Skeletal muscle satellite cell (primary cell): Measurements from ENCODE around the gene ROBO2. TPM values are rescaled to one million over a fixed set of nuclear protein-coding genes. Genes with fewer than 3 reads are reported as not detected.
A peak's percentile ranks its signal among the peaks of the same experiment; 100 is the strongest.

ENCODE experiments used
- H3K27me3 ChIP-seq: 2 replicates; pipeline ENCODE4 v1.7.0; 2013; ENCODE audit warnings: low read length; ENCODE audit not compliant: control insufficient read depth, insufficient read depth
- H3K36me3 ChIP-seq: 2 replicates; pipeline ENCODE4 v1.7.0; 2013; ENCODE audit warnings: mild to moderate bottlenecking, control low read depth, low read length; ENCODE audit not compliant: insufficient read depth
- H3K4me1 ChIP-seq: 2 replicates; pipeline ENCODE4 v1.7.0; 2013; ENCODE audit warnings: low read length; ENCODE audit not compliant: control insufficient read depth, insufficient read depth
- H3K4me2 ChIP-seq: 2 replicates; pipeline ENCODE4 v1.7.0; 2013; ENCODE audit warnings: mild to moderate bottlenecking, low read length
- H3K4me3 ChIP-seq: 2 replicates; pipeline ENCODE4 v1.7.0; 2013; ENCODE audit warnings: low read length
- H3K9ac ChIP-seq: 2 replicates; pipeline ENCODE4 v1.7.0; 2013; ENCODE audit warnings: mild to moderate bottlenecking, low read depth, low read length, moderate library complexity
- H3K9me3 ChIP-seq: replicated peaks from 2 replicates; pipeline ENCODE4 v1.7.0; 2013; ENCODE audit warnings: mild to moderate bottlenecking, control low read depth, low read length
- total RNA-seq: library from RNA; depleted of rRNA; stranded (reverse); fragments of >200 nt; gene quantifications from 2 replicates; pipeline ENCODE4 v1.2.3, GENCODE V29; 2012; rRNA removed

ROBO2 gene
- total RNA-seq = 0.25 and 0.66 TPM in 2 replicates

DNA sequence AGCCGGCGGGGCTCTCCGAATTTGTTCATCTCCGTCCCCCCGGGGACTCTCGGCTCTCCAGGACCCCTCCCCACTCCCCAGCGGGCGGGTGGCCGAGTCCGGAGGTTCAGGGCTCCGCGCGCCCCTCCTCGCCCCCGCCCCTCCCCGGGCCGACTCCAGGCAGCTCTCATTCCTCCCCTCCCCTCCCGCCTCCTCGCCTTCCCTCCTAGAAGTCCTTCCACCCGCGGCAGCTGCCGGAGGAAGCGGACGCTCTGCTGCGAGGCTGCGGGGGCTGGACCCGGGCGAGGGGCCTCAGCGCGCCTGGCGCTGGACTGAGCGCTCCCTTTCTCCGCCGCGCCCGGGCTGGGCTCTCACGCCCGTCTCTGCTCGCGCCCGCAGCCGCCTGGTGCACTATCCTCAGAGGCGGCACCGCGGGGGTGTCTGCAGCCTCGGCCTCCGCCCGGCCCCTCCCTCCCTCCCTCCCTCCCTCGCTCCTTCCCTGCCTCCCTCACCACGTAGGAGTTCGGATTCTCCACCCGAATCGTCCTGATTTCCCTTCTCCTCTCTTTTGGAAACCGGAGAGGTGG is at the start of gene ROBO2:
Gene ROBO2 (plus strand): TSS at position 494 of the 566 bp plus-strand sequence. CDS start 687 bp downstream, outside the sequence.
- H3K4me3 ChIP-seq = peak within 1 kb of the TSS; percentile 65
- H3K4me2 ChIP-seq = peak within 1 kb of the TSS; percentile 90
- peaks cover 46% of the 10 kb centered on the region for H3K27me3 ChIP-seq
- H3K9ac ChIP-seq = no peak within 1 kb of the TSS
- H3K4me1 ChIP-seq = peaks cover 8% of the 10 kb centered on the region
- no peaks in the 10 kb centered on the region for H3K9me3 ChIP-seq
- H3K36me3 ChIP-seq = no peaks in the 10 kb centered on the region

DNA sequence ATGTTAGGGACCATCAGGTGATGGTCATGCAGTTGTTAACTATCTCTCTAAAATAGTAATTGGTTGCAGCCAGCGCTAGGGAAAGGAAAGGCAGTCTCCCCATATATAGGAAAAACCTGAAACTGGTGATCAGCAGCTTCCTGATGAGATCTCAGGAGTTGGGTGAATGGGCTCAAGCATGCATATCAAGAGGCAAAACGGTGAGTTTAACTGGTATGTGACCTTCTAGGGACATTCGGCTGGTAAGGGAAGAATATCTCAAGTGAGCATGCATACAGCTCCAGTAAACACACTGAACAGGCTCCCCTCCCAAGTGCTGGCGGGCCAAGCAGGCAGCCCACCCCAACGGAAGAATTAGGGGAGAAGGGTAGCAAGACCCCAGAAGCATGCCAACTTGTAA is 49.3 kb upstream of the ROBO2 start:
- Histone ChIP-seq H3K9ac (no peak overlapping the region), H3K9me3 (no peaks in the 10 kb centered on the region), H3K4me2 (no peak overlapping the region), H3K36me3 (no peaks in the 10 kb centered on the region), H3K4me1 (no peaks in the 10 kb centered on the region), H3K4me3 (no peak overlapping the region), H3K27me3 (no peaks in the 10 kb centered on the region)

GRCh38 chr3:76991165-76991564 is 48.7 kb upstream of the ROBO2 start:
- no peak overlapping the region for H3K9ac ChIP-seq
- H3K4me2 ChIP-seq = no peak overlapping the region
- H3K36me3 ChIP-seq = no peaks in the 10 kb centered on the region
- H3K4me1 ChIP-seq = no peaks in the 10 kb centered on the region
- H3K27me3 ChIP-seq = no peaks in the 10 kb centered on the region
- no peak overlapping the region for H3K4me3 ChIP-seq
- H3K9me3 ChIP-seq = no peaks in the 10 kb centered on the region

DNA sequence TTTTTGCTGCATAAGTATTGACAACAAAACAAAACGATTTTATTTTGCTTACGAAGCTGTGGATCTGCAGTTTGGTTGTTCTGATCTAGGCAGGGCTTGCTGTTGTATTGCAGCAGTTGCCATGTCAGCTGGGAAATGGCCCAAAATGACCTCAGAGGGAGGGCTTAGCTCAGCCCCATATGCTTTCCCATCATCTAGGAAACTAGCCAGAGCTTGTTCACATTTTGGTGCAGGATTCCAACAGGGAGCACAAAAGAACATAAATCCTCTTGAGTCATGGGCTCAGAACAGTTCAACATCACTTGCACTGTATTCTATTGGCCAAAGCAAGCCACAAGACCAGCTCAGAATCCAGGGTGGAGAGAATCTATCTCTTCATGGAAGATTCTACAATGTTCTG is 42.2 kb upstream of the ROBO2 start:
- no peaks in the 10 kb centered on the region for H3K4me1 ChIP-seq
- no peak overlapping the region for H3K9ac ChIP-seq
- no peaks in the 10 kb centered on the region for H3K9me3 ChIP-seq
- H3K4me2 ChIP-seq = no peak overlapping the region
- no peaks in the 10 kb centered on the region for H3K27me3 ChIP-seq
- no peaks in the 10 kb centered on the region for H3K36me3 ChIP-seq
- no peak overlapping the region for H3K4me3 ChIP-seq

DNA sequence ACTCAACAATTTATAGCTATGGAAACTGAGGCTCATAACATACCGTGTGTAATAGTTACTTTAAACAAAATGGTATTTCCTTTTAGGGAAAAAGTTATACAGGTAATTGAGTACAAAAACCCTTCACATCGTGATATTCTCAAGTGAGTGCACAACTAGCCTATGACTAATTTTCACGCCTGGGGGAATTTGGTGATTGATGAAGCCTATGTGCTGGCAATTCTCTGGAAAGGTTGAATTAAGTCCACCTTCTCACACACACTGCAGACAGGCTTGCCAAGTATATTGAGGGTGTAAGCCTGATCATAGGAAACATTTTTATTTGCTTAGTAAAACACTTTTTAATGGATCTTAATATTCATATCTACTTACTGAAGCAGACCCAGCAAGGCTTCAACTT is 41.3 kb upstream of the ROBO2 start:
- Histone ChIP-seq H3K4me1 (no peaks in the 10 kb centered on the region), H3K4me2 (no peak overlapping the region), H3K27me3 (no peaks in the 10 kb centered on the region), H3K9me3 (no peaks in the 10 kb centered on the region), H3K9ac (no peak overlapping the region), H3K36me3 (no peaks in the 10 kb centered on the region), H3K4me3 (no peak overlapping the region)

GRCh38 chr3:77001062-77001701 is 38.7 kb upstream of the ROBO2 start:
- H3K27me3 ChIP-seq = no peaks in the 10 kb centered on the region
- H3K36me3 ChIP-seq = no peaks in the 10 kb centered on the region
- no peak overlapping the region for H3K9ac ChIP-seq
- no peaks in the 10 kb centered on the region for H3K4me1 ChIP-seq
- no peaks in the 10 kb centered on the region for H3K9me3 ChIP-seq
- no peak overlapping the region for H3K4me3 ChIP-seq
- H3K4me2 ChIP-seq = no peak overlapping the region

- no peaks in the 10 kb centered on the region for H3K4me1 ChIP-seq
- no peak overlapping the region for H3K4me2 ChIP-seq
- H3K27me3 ChIP-seq = no peaks in the 10 kb centered on the region
- no peaks in the 10 kb centered on the region for H3K36me3 ChIP-seq
- H3K9me3 ChIP-seq = no peaks in the 10 kb centered on the region
- H3K4me3 ChIP-seq = no peak overlapping the region
- no peak overlapping the region for H3K9ac ChIP-seq
Measured at GRCh38 chr3:77014226-77014625, 25.7 kb upstream of the ROBO2 start.

GRCh38 chr3:77025471-77025870 is 14.4 kb upstream of the ROBO2 start:
- Histone ChIP-seq H3K27me3 (no peaks in the 10 kb centered on the region), H3K9me3 (no peaks in the 10 kb centered on the region), H3K9ac (no peak overlapping the region), H3K4me3 (no peak overlapping the region), H3K4me1 (no peaks in the 10 kb centered on the region), H3K4me2 (no peak overlapping the region), H3K36me3 (no peaks in the 10 kb centered on the region)

DNA sequence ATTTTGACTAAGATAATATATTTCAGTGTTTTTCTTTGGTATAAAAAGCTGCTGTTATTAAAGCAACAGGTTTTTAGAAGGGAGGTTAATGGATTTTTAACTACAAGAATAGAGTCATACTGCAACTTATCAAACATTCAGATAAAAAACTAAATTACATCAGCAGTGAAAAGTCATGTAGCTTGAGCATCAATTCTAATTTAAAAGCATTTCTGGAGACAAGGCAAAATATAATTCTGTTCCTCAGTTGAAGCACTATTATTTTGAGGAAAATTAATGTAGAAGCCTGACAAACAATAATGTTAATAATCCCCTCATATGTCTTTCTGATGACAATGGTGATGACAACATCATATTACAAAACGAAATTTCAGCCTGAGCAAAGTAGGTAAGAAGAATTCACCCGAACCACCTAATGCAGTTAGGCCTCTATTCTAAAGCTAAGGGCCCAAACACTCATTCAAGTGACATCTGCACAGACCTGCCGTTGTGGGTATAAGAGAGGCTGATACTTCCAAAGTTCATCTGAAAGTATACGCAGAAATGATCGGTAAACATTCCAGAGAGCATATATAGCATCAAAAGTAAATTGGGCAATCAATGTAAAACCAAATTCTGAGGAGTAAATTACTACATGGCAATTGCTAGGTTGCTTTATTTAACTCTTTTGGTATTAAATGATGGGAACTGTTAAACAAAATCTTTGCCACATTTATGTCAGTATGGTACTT is 12.8 kb upstream of the ROBO2 start:
- no peak overlapping the region for H3K9ac ChIP-seq
- H3K4me2 ChIP-seq = no peak overlapping the region
- no peaks in the 10 kb centered on the region for H3K27me3 ChIP-seq
- H3K4me3 ChIP-seq = no peak overlapping the region
- H3K4me1 ChIP-seq = no peaks in the 10 kb centered on the region
- no peaks in the 10 kb centered on the region for H3K9me3 ChIP-seq
- no peaks in the 10 kb centered on the region for H3K36me3 ChIP-seq

DNA sequence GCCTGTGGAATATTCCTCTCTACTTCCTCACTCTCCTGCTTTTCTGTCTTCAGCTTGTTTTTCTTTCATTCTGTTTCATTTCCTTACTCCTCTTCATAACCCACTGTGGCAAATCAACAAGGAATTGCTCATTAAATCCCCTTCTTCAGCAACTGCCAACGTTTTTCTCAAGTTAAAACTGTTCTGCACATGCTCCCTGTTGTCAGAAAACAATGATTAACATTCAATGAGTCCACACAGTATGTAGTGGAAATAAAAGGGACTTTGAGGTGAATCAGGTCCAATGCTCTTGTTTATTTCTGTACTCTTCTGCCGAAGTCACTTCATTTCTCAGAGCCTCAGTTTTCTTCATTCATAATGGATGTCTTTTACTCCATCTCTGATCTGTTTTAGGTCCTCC is 11.9 kb upstream of the ROBO2 start:
- H3K36me3 ChIP-seq = no peaks in the 10 kb centered on the region
- no peaks in the 10 kb centered on the region for H3K9me3 ChIP-seq
- no peak overlapping the region for H3K4me2 ChIP-seq
- H3K4me3 ChIP-seq = no peak overlapping the region
- no peaks in the 10 kb centered on the region for H3K4me1 ChIP-seq
- no peaks in the 10 kb centered on the region for H3K27me3 ChIP-seq
- H3K9ac ChIP-seq = no peak overlapping the region

- H3K36me3 ChIP-seq = no peaks in the 10 kb centered on the region
- H3K4me3 ChIP-seq = peak overlapping the region; percentile 65
- H3K9ac ChIP-seq = no peak overlapping the region
- H3K27me3 ChIP-seq = peaks cover 46% of the 10 kb centered on the region
- peaks cover 8% of the 10 kb centered on the region for H3K4me1 ChIP-seq
- H3K9me3 ChIP-seq = no peaks in the 10 kb centered on the region
- H3K4me2 ChIP-seq = peak overlapping the region; percentile 90
Measured at GRCh38 chr3:77038468-77038929, 1.4 kb upstream of the ROBO2 start.
